ENCODE measurements around the gene MAML3. TPM values are rescaled to one million over a fixed set of nuclear protein-coding genes. Genes with fewer than 3 reads are reported as not detected.

The MAML3 gene
- total RNA-seq, 1 experiment from 2014 or later, result 0.89 TPM

DNA sequence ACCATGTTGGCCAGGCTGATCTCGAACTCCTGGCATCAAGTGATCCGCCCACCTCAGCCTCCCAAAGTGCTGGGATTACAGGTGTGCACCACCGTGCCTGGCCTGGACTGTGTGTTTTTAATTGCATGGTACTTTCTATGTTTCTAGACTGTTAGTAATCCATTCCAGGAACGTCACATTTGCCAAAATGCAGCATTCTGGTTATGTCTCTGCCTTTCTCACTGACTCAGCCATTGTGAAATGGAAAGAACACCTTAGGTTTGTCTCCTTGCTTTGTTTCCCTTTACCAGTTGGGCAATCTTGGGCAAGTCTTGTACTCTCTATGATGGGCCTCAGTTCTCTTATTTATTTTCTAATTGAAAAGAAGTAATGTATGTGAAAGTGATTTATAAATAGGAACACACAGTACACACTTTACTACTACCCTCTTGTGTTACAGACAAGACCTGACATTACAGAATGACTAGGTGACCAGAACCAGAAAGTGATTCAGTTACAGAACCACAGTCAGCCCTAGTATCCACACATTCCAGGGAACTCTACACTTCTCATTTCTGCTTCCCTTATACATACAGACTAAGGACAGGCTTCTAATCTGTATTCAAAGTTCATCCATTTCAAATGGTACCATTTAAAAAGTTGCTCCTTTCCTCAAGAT is 301.2 kb downstream of the MAML3 start:
- H3K4me1 Mint-ChIP-seq (ENCODE audit: insufficient read depth, unreplicated experiment), result peaks cover 5% of the 10 kb centered on the region
- ChIA-PET CTCF (interaction anchor here (0.6 kb wide), 1 partner anchor 506 kb away, joined by 3 read pairs; no protein-coding TSS in a partner anchor), POLR2A (interaction anchor here (0.5 to 0.6 kb wide), 2 partner anchors 196 to 288 kb away, joined by 3 to 4 read pairs; no protein-coding TSS in a partner anchor)
- H3K9me3 Mint-ChIP-seq (ENCODE audit: unreplicated experiment), result no peaks in the 10 kb centered on the region
- no peaks in the 10 kb centered on the region for H3K36me3 Mint-ChIP-seq (ENCODE audit: insufficient read depth, unreplicated experiment)
- H3K27ac Mint-ChIP-seq (ENCODE audit: low read depth, unreplicated experiment), result no peak overlapping the region
- H3K4me3 Mint-ChIP-seq (ENCODE audit: unreplicated experiment), result no peak overlapping the region
- peak; percentile 70 for DNase-seq (ENCODE audit: unreplicated experiment)
- H3K27me3 Mint-ChIP-seq (ENCODE audit: insufficient read depth, unreplicated experiment), result no peaks in the 10 kb centered on the region
- intact Hi-C loops (cut with micrococcal nuclease), result no loop called here
- no TSS peak for BruUV-seq (replicated peaks)
- TF ChIP-seq, protein P1, sequence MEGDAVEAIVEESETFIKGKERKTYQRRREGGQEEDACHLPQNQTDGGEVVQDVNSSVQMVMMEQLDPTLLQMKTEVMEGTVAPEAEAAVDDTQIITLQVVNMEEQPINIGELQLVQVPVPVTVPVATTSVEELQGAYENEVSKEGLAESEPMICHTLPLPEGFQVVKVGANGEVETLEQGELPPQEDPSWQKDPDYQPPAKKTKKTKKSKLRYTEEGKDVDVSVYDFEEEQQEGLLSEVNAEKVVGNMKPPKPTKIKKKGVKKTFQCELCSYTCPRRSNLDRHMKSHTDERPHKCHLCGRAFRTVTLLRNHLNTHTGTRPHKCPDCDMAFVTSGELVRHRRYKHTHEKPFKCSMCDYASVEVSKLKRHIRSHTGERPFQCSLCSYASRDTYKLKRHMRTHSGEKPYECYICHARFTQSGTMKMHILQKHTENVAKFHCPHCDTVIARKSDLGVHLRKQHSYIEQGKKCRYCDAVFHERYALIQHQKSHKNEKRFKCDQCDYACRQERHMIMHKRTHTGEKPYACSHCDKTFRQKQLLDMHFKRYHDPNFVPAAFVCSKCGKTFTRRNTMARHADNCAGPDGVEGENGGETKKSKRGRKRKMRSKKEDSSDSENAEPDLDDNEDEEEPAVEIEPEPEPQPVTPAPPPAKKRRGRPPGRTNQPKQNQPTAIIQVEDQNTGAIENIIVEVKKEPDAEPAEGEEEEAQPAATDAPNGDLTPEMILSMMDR (IDR thresholded peaks at IDR 0.05; ENCODE audit: unreplicated experiment), result no peak

DNA sequence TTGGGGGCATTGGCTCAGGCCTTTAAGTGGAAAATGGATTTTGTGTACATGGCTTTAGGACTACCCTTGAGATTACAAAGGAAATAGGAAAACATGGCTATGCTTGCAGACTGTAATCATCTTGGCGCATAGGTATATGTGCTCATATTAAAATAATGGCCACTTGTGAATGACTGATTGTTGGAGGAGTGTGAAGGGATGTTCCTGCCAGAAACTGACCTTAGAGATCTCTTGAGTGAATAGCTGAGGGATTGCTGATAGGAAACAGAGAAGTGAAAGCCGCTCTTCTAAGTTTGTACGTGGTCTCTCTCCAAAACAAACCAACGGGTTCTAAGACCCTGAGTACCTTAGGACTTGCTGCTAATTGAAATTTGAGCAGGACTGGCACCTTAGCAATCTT is 302.3 kb downstream of the MAML3 start:
- no peak for DNase-seq (ENCODE audit: unreplicated experiment)
- peaks cover 5% of the 10 kb centered on the region for H3K4me1 Mint-ChIP-seq (ENCODE audit: insufficient read depth, unreplicated experiment)
- no TSS peak for BruUV-seq (replicated peaks)
- no peak overlapping the region for H3K27ac Mint-ChIP-seq (ENCODE audit: low read depth, unreplicated experiment)
- intact Hi-C loops (cut with micrococcal nuclease), result no loop called here
- H3K36me3 Mint-ChIP-seq (ENCODE audit: insufficient read depth, unreplicated experiment), result no peaks in the 10 kb centered on the region
- TF ChIP-seq, protein P1 (IDR thresholded peaks at IDR 0.05; ENCODE audit: unreplicated experiment), result no peak
- no peaks in the 10 kb centered on the region for H3K9me3 Mint-ChIP-seq (ENCODE audit: unreplicated experiment)
- ChIA-PET POLR2A (no interaction called here), CTCF (no interaction called here)
- no peak overlapping the region for H3K4me3 Mint-ChIP-seq (ENCODE audit: unreplicated experiment)
- no peaks in the 10 kb centered on the region for H3K27me3 Mint-ChIP-seq (ENCODE audit: insufficient read depth, unreplicated experiment)

DNA sequence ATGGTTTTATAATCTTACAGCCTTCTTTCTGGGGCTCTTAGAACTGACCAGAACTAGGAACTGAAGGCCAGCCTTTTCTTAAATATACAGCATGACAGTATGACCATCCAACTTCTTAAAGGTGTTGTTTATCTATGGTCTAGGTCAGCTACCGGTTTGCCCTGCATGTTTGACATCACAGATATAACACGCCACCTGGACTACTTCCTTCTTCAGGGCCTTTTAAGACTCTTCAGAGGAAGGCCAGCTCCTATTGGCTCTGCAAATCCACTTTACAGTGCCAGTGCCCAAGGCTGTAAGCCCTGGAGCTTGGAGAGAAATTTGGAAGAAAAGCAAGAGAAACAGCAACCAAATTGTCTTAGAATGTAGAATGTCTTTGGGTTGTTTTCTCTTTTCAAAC is 302.9 kb downstream of the MAML3 start:
- H3K36me3 Mint-ChIP-seq (ENCODE audit: insufficient read depth, unreplicated experiment), result no peaks in the 10 kb centered on the region
- TF ChIP-seq, protein P1 (IDR thresholded peaks at IDR 0.05; ENCODE audit: unreplicated experiment), result no peak
- ChIA-PET CTCF (no interaction called here), POLR2A (no interaction called here)
- BruUV-seq (replicated peaks), result no TSS peak
- intact Hi-C loops (cut with micrococcal nuclease), result no loop called here
- no peak overlapping the region for H3K4me3 Mint-ChIP-seq (ENCODE audit: unreplicated experiment)
- no peaks in the 10 kb centered on the region for H3K9me3 Mint-ChIP-seq (ENCODE audit: unreplicated experiment)
- peaks cover 5% of the 10 kb centered on the region for H3K4me1 Mint-ChIP-seq (ENCODE audit: insufficient read depth, unreplicated experiment)
- no peak overlapping the region for H3K27ac Mint-ChIP-seq (ENCODE audit: low read depth, unreplicated experiment)
- no peak for DNase-seq (ENCODE audit: unreplicated experiment)
- H3K27me3 Mint-ChIP-seq (ENCODE audit: insufficient read depth, unreplicated experiment), result no peaks in the 10 kb centered on the region

DNA sequence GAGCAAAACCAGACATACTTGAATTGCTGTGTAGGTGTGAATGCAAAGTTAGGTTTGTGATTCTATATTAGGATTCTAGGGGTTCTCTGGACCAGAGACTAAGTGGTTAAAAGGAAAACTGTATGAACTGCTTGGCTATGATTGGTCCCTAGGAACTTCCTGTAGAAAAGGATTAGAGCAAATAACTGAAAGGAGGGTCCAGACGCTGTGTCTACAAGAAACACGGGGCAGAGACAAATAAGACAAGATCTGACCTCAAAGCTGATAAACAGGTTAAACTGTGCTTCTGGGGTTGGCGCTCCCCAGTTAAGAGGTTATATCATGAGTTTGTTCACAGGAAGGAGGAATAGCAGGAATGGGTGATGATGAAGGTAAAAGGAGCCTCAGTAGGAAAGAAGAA is 304.8 kb downstream of the MAML3 start:
- Mint-ChIP-seq H3K36me3 (ENCODE audit: insufficient read depth, unreplicated experiment) (no peaks in the 10 kb centered on the region), H3K4me1 (ENCODE audit: insufficient read depth, unreplicated experiment) (peaks cover 5% of the 10 kb centered on the region), H3K27ac (ENCODE audit: low read depth, unreplicated experiment) (no peak overlapping the region), H3K27me3 (ENCODE audit: insufficient read depth, unreplicated experiment) (no peaks in the 10 kb centered on the region), H3K4me3 (ENCODE audit: unreplicated experiment) (no peak overlapping the region), H3K9me3 (ENCODE audit: unreplicated experiment) (no peaks in the 10 kb centered on the region)
- intact Hi-C loops (cut with micrococcal nuclease), result no loop called here
- ChIA-PET CTCF (no interaction called here), POLR2A (no interaction called here)
- TF ChIP-seq, protein P1 (IDR thresholded peaks at IDR 0.05; ENCODE audit: unreplicated experiment), result no peak
- BruUV-seq (replicated peaks), result no TSS peak
- no peak for DNase-seq (ENCODE audit: unreplicated experiment)
